B cell (primary cell): ENCODE data around the gene ADI1.

Experiments used
- EZH2 ChIP-seq: IDR thresholded peaks from 2 replicates; pipeline ENCODE4 v1.6.1; 2012; ENCODE audit warnings: borderline replicate concordance, low read depth, mild to moderate bottlenecking, moderate library complexity, low read length; ENCODE audit not compliant: insufficient read depth, poor library complexity, severe bottlenecking
- TF ChIP-seq, protein P1 (sequence below): fragments of 200-600 bp; IDR thresholded peaks from one replicate; pipeline ENCODE4 v1.8.0; 2022; ENCODE audit warnings: antibody characterized with exemption, mild to moderate bottlenecking

DNA sequence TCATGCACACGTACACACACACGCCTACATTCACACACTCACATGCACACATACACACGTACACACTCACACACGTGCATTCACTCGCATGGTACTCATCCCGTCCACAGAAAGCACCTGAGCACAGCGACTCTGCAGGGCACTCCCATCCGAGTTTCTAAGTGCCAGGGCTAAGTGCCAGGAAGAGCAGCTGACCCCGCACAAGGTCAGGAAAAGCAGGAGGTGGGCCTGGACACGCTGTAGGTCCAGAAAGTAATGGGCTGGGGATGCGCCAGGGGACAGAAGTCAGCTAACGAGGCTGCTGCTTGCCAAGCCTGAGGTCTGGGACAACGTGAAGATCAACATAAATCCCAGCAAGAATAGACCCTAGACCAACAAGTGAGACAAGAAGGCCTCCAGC is 15.8 kb downstream of the ADI1 start:
- TF ChIP-seq, protein P1, sequence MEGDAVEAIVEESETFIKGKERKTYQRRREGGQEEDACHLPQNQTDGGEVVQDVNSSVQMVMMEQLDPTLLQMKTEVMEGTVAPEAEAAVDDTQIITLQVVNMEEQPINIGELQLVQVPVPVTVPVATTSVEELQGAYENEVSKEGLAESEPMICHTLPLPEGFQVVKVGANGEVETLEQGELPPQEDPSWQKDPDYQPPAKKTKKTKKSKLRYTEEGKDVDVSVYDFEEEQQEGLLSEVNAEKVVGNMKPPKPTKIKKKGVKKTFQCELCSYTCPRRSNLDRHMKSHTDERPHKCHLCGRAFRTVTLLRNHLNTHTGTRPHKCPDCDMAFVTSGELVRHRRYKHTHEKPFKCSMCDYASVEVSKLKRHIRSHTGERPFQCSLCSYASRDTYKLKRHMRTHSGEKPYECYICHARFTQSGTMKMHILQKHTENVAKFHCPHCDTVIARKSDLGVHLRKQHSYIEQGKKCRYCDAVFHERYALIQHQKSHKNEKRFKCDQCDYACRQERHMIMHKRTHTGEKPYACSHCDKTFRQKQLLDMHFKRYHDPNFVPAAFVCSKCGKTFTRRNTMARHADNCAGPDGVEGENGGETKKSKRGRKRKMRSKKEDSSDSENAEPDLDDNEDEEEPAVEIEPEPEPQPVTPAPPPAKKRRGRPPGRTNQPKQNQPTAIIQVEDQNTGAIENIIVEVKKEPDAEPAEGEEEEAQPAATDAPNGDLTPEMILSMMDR = no peak
- no peak for TF ChIP-seq EZH2
